HG02840 (cell line): ENCODE measurements around the gene KTN1.

Experiments used
- ATAC-seq: cut with Tn5 transposase; IDR thresholded peaks from one replicate; pipeline ENCODE4 v1.9.1; 2021; ENCODE audit warnings: mild to moderate bottlenecking, moderate library complexity, moderate number of reproducible peaks; ENCODE audit not compliant: unreplicated experiment, low FRiP score

KTN1 gene

DNA sequence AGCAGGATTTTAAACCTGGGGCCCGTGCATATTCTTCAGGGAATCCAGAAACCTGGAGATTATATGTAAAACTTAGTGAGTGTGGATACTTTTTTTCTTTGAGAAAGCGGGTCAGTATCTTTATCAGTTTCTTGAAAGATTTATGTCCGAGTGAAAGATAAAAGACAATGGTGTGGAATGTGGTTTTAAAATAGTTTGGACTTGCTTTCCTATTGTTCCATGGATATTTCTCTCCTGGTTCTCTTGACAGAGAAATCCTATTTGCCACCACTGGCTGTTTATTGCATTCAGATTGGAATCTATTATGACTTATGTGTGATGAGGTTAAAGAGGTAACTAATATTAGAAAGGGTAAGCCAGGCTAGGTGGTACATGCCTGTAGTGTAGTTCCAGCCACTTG, 27.4 kb downstream of the KTN1 start:
- ATAC-seq: no peak

- ATAC-seq: no peak
Measured at GRCh38 chr14:55609681-55610080, 29.7 kb downstream of the KTN1 start.

GRCh38 chr14:55610713-55611370, 30.8 kb downstream of the KTN1 start:
- ATAC-seq: no peak

DNA sequence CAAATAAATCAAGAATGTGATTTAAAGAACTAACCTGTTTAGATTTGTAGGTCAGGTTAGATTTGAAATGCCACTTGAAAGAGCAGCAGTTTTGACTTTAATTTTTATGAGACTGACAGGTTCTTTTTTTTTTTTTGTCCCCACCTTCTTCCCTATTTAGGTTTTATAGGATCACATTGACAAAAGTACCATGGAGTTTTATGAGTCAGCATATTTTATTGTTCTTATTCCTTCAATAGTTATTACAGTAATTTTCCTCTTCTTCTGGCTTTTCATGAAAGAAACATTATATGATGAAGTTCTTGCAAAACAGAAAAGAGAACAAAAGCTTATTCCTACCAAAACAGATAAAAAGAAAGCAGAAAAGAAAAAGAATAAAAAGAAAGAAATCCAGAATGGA, 31.9 kb downstream of the KTN1 start:
- no peak for ATAC-seq

DNA sequence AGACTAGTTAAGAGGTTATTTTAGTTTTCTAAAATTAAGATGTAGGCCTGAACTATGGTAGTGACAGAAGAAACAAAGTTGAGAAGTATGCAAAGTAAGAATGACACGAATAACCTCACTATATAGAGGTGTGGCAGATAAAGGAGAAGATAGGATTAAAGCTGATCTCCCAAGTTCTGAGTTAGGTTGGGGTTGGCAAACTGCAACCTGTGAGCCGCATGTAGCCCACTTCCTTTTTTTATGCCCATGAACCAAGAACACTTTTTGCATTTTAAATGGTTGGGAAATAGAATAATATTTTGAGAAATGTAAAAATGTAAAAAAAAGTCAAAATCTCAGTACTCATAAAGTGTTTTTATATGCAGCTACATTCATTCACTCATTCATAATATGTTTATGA, 34.3 kb downstream of the KTN1 start:
- no peak for ATAC-seq

GRCh38 chr14:55620277-55620676, 40.3 kb downstream of the KTN1 start:
- no peak for ATAC-seq

GRCh38 chr14:55620981-55621380, 41.0 kb downstream of the KTN1 start:
- ATAC-seq: no peak

DNA sequence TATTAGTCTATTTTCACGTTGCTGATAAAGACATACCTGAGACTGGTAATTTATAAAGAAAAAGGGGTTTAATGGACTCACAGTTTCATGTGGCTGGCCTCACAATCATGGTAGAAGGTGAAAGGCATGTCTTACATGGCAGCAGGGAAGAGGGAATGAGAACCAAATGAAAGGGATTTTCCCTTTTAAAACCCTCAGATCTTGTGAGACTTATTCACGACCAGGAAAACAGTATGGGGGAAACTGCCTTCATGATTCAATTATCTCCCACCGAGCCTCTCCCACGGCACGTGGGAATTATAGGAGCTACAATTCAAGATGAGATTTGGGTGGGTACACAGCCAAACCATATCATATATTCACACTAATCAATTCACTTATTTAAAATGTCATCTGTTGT, 41.4 kb downstream of the KTN1 start:
- ATAC-seq: no peak

DNA sequence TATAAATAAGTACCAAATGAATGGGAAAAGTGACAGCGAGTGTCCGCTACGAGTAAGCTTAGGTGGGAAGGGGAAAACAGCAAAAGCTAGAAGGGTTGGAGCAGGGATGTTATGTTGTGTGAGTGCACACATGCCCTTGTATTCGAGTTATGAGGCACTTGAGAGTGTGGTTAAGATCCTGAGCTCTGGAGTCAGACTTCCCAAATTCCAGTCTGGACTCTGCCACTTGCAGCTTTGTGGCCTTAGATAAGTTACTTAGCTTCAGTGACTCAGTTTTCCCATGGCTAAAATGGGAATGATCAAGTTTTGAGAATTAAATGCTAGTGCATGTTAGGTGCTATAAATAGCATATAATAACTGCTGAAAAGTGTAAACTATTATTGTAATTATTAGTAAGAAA, 44.9 kb downstream of the KTN1 start:
- ATAC-seq: no peak

DNA sequence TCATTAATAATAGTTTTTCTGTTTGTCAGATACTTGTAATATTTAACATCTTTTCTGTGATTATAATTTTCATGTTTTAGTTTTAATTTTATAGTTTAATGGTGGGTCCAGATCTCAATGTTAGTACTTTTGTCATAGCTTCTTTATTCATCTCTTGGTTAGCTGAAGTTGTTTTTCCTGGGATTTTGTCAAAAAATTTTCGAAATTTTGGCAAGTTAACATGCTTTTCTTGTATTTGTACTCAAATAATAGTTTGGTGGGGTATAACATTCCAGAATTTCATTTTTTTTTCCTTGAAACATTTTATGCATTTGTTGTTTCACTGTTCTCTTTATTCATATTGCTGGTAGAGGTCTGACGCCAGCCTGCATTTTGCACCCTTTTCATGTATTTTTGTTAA, 45.5 kb downstream of the KTN1 start:
- ATAC-seq: no peak

DNA sequence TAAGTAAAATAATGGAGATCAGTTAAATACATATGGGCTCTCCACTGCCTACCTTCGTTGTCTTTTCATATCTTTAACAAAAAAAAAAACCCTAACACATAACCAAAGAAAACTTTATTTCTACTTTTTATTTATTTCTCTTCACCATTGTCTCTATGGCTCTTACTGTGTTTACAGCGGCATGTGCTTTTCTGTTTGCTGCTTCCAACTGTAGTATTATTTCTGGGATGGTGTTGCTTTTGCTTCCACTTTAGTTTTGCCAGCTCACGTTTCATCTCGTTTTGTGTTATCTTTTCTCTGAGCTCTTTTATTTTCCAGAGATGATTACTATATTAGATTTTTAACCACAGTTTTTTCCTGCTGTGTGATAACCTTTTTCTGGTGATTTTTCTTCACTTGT, 46.1 kb downstream of the KTN1 start:
- no peak for ATAC-seq

GRCh38 chr14:55628426-55628825, 48.4 kb downstream of the KTN1 start:
- no peak for ATAC-seq

- ATAC-seq: no peak
Measured at GRCh38 chr14:55638665-55639064, 58.7 kb downstream of the KTN1 start.

DNA sequence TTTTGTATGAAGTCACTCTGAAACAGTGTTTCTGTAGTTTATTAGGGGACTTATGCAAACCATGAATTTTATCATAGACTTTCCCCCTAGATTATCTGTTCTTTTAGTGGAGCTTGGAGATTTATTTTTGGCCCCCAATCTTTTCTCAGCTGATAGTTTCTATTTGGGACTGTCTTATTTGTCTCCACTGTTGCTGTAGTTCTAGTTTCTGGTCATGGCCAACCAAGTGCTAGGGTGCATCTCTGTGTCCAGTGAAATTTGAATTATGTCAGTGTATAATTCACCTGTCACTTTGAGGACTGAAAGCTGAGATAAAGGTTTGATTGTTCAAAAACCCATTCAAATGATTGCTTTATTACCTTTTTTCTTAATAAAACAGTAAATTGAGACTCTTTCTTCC, 61.3 kb downstream of the KTN1 start:
- ATAC-seq: no peak

DNA sequence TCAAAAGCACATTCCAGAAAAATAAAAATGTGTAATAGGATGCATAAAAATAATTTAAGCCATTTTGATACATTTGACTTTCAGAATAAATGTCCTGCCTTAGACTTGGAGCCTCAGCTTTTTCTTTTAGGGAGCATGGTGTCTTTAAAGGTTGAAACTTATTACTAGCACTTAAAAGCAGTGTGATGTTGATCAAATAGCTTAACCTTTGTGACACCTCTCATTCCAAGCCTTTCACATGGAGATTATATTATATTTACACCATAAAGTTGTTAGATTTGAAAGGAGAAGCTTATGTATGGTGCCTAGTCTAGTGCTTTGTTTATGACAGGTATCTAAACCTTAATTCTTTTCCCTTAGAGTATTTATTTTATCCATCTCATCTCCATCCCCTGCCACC, 61.9 kb downstream of the KTN1 start:
- no peak for ATAC-seq

GRCh38 chr14:55645145-55645544, 65.1 kb downstream of the KTN1 start:
- ATAC-seq: no peak

DNA sequence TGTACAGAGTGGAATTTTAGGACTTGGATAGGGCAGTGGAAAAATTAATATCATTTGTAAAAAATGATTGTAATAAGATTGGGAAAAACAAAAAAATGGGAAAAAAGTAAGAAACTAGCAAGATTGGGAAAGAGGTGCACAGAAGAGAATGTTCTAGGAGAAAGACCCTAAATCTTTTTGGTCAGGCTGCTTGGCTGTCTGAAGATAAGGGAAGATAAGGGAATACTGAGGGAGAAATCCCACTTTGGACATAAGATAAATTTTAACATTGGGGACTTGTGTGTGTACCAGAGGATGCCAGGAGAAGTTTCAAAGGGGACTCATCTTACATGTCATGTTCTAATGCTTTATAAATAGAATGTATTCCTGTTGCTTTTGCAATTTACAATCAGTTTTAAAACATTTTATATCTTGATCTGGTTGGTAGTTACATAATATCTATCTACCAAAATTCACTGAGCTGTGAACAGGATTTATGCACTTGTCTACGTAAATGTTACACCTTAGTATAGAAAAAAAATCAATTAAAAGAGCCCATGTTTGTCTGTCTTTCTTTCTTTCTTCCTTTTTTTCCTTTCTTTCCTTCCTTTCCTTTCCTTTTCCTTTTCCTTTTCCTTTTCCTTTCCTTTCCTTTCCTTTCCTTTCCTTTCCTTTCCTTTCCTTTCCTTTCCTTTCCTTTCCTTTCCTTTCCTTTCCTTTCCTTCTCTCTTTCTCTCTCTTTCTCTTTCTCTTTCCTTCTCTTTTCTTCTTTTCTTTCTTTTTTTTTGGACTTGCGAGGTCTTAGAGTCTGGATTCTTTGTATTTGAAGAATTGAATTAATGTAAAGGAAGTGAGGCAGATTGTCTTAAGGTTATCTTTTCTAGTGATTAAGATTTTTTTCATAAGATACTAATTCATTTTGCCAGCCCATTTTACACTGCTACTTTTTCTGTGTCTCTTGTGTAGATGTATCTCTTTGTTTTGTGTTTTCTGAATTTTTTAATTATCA, 66.1 kb downstream of the KTN1 start:
- ATAC-seq: no peak

DNA sequence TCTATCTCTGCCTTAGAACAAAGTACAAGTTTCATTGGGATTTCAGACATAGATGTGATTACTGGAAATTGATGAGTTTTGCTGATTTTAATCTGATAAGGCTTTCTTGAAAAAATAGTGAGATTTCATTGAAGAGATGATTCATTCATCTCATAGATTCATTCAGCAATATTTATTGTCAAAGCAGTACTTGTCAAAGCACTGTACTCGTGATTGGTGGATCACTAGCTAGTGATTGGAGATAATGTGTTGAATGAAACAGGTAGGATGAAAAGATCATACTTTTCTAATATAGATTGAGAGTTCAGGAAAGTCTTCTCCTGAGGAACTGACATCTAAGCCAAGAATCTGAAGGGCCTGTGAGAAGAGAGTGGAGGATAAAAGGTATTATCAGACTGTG, 71.0 kb downstream of the KTN1 start:
- ATAC-seq: no peak

DNA sequence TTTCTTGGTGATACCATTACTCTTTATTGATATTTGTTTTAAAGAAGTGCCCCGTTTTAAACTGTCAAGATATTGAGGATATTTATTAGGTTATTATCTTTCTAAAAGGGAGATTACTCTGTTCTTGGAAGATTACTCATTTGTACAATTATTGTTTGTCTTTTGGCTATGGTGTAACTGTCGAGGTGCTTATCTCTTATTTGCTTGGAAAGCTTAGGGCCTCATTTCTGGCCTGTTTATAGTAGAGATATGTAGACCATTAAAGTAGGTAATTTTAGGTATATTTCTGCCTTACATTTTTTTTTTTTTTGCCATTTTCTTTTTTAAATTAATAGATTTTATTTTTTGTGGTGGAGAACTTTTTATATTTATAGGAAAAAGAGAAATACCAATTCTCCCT, 74.2 kb downstream of the KTN1 start:
- ATAC-seq: no peak

GRCh38 chr14:55661029-55661428, 81.0 kb downstream of the KTN1 start:
- ATAC-seq: no peak

DNA sequence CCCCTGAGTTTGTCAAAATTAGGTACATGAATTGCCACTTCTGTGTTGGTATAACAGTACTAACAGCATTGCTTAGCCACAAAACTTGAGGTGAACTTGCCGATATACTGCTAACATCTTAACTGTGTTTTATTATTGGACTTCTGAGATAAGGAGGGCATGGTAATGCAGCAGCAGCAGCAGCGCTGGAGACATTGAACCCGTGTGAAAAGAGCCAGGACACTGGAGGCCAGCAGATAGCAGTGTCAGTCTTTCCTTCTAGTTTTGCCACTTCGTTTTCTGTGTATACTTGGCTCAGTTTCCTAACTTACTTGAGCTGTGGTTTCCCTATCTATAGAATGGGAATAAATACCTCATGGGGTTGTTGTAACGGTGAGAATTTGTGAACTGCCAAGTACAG, 82.7 kb downstream of the KTN1 start:
- no peak for ATAC-seq
